Stimulated activated CD8-positive, alpha-beta memory T cell treated with anti-CD3 and anti-CD28 coated beads, Interleukin-7, amount 100 ng/mL, for 1 hour (primary cell): ENCODE data around the gene CARMIL1.
"Not testable (repeated sequence)": the region's sequence is repeated elsewhere in the genome, so short reads cannot be mapped to it uniquely, and the experiment has no call there.

Source experiments
- DNase-seq, 2 donors: peaks; one replicate each; pipeline ENCODE4 v3.0.0-alpha.2; 2020; ENCODE audit warnings: low read depth in 2 of 2

CARMIL1 gene

DNA sequence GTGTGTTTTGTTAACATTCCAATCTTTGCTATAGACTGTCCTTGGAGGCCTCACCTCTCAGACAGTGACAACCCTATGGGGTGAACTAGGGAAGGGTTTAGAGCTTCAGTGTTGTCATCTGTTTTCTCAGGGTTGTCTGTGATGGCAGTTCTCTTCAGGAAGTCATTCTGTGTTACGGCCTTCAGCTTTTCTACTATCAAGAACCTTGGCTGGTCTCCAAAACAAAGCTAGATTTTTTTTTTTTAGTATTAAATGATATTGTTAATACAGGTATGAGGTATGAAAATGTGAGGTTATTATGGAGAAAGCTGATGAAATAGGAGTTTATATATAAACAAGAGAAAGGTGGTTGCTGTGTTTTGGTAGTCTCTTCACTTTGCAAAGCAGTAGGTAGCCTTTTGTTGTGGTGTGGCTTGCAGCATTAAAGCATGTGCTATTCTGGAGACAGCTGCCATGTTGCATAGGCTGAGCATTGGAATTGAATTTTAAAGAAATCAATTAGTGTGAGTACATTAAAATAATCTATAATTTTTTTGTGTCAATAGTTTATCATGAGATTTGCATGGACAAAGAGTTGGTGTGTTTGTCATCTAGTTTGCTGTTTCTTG lies 162.6 kb downstream of the CARMIL1 start:
- DNase-seq, result no peak

DNA sequence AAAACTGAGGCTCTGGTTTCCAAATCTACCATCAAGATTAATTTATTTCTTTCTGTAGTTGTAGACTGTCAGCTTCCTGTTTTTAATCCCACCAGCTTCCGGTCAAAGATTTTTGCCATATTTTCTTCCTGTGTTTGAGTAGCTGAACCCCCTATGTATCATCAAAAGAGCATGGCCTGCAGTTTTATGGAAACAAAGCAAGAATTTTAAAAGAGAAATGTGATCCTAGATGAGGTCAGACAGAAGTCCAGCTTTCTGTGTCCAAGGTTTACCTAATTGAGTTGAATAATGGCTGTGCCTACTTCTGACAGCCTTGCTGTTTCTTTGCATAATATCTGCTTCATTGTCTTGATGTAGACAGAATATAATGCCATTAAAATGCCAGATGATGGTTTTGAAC lies 163.7 kb downstream of the CARMIL1 start:
- DNase-seq, result no peak

DNA sequence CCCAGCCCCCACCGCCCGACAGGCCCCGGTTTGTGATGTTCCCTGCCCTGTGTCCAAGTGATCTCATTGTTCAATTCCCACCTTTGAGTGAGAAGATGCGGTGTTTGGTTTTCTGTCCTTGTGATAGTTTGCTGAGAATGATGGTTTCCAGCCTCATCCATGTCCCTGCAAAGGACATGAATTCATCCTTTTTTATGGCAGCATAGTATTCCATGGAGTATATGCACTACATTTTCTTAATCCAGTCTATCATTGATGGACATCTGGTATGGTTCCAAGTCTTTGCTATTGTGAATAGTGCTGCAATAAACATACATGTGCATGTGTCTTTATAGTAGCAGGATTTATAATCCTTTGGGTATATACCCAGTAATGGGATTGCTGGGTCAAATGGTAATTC lies 165.3 kb downstream of the CARMIL1 start:
- DNase-seq, result not testable (repeated sequence)

DNA sequence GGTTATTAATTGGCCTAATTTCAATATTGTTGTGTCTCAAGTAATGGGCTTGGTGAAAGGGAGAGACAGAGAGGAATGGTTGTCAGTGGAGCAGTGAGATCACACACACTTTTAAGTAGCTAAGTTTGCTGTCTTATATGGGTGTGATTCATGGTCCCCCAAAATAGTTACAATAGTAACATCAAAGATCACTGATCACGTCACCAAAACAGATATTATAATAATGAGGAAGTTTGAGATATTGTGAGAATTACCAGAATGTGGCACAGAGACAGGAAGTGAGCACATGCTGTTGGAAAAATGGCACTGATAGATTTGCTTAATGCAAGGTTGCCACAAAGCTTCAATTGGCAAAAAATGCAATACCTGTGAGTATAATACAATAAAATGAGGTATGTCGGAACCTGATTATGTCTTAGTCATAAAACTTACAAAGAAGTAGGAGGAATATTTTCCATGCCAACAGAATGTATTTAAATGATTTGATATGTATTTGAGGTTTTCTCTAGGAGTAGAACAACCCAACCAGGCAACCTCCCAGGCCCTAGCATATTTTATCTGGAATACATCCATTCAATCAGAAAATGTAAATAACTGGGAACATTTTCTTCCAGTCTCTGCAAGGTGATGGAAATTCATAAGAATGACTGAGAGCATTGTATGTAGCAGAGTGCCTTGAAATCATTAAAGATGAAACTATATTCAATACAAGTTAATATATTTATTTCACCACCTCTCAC lies 167.8 kb downstream of the CARMIL1 start:
- no peak for DNase-seq

DNA sequence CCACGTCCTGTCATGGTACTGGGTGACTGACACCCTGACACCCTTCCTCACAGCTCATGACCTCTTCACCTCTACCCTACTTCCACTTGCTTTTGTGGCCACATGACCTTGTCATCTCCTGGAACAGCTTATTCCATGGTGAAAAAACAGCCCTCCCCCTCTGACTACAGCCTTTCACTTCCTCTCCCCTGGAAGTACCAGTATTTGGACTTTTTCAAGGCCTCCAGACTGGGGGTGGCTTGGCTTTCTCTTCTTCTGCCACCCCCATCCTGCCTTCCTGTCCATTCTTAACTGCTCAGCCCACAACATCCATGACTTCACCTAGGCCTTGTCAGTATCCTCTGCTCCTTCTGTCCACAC lies 168.4 kb downstream of the CARMIL1 start:
- no peak for DNase-seq

DNA sequence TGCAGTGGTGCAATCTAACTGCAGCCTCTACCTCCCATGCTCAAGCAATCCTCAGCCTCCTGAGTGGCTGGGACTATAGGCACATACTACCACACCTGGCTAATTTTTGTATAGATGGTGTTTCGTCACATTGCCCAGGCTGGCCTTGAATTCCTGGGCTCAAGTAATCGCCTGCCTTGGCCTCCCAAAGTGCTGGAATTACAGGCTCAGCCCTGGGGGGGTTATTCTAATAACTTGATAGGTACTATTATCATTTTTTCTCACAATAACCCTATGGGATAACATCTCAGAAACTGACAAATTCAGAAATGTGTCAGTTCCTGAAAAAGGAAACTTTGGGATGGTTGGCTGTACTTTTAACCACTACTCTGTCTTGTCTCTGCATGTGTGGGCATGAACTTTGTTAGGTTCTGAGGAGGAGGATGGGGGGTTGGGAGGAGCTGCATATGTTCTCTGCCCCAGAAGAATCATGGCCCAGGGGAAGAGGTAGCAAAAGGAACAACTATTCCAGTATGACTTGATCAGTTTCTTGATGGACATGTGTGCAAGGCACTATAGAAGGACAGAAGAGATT lies 169.9 kb downstream of the CARMIL1 start:
- DNase-seq, result no peak

DNA sequence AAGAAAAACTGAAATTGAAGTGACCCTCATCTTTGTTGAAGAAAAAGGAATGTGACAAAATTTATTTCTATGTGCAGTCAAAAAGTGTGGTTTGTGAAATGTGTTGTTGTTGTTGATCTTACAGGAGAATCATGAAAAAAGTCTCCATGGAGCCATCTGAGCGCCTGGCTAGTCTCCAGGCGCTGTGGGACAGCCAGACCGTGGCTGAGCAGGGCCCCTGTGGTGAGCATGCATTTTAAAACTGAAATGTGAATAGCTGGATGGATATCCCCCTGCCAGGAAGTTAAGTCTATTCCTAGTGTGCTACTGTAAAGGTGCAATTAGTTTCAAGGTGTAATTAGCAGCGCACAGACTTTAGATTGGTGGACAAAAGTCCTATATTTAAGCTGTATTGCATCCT lies 170.6 kb downstream of the CARMIL1 start:
- no peak for DNase-seq

DNA sequence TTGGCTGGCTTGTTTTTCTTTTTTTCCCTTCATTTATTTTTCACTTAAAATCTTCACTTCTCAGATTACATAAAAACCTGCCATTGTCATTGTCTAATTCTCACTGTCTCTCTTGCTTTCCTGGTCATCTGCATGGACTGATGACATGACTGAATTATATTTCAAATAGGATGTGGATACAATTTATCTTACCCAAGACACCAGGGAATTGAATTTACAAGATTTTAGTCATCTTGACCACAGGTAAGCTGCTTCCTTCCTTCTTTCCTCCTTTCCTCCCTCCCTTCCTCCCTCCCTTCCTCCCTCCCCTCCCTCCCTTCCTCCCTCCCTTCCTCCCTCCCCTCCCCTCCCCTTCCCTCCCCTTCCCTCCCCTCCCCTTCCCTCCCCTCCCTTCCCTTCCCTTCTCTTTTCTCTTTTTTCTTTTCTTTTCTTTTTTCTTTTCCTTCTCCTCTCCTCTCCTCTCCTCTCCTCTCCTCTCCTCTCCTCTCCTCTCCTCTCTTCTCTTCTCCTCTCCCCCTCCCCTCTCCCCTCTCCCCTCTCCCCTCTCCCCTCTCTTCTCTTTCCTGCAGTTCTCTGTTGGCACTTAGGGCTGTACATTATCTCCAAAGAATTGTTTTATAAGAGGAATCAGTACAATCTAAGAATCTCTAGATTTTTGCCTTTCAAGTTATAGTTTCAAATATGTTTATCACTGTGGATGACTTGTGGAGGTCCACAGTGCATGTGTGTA lies 171.5 kb downstream of the CARMIL1 start:
- DNase-seq, result no peak

DNA sequence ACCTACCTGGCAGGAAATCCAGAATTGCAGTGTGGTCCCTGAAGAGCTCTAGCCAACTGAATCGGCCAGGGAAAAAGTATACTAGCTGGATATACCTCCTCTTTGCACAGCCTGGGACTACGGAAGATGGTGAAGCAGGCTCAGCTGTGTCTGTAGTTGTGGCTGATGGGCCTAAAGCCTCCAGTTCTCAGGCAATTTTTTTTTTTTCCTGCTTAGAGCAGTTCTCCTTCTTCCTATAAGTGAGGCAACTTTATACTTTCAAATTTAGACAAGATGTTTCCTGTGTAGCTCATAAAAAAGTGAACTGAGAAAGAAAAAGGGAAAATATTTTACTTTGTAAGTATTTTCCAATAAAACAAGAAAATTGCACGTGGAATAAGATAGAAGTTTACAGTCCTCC lies 172.9 kb downstream of the CARMIL1 start:
- no peak for DNase-seq

DNA sequence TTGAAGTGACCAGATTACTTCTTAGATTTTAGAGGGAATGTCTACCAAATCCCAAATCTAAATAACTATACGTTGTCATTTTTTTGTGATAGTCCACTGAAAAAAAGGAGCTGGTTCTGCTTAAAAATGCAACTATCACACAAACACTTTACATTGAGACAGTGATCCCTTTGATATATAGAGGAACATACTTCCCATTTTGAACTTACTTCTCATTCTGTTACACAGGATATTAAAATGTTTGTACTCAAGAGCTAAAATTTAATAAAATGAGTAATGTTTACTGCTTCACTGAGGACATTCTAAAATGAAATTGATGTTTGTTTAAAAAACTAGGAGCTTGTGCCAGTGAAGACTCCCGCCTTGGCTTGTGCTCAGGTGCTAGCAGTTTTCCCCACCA lies 174.1 kb downstream of the CARMIL1 start:
- DNase-seq, result no peak

DNA sequence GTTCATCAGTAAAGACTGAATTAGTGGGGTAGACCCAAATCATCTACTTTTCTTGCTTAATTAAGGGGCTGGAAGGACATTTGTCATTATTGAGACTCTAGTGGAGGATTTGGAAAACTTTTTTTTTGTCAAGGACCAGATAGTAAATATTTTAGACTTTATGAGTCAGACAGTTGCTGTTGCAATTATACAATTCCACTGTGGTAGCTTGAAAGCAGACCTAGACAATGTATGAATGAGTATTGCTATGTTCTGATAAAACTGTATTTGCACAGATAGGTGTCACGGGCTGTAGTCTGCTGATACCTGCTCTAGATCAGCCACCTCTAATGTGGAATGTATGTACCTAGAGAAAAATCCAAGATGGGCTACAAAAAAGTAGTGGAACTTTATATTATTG lies 175.0 kb downstream of the CARMIL1 start:
- DNase-seq, result no peak

DNA sequence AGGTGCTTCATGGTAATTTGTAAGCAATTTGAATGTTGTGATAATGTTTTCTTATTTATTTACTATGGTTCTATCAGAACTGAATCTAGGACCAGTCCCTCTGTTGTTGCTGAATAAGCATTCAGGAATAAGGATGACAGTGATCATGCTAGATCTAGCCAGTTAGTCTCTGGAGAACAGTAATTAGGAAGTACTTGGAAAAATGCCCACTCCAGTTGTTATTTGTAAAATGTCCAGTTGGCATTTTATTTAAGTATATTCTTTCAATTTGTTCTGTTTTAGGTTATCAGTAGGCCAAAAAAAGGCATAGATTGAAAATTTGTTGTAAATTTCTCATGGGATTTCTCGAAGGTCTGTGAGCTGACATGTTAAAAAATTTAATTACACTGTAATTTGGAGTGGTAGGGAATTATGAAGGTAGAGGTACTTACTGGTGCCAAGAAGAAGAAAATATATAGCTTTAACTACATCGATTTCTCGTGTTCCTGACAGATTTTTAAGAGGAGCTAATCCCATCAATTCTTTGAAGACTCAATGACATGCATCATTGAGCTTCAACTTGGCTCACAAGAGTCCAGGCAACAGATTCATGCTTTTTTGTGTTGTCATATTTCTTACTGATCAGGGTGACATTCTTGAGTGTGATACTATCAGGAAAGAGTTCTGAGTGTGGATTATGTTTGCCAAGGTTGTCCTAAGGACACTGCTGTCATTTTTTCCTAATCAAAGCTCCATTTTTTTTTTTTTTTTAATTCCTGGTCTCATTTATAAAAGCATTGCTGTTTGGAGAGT lies 177.3 kb downstream of the CARMIL1 start:
- no peak for DNase-seq

DNA sequence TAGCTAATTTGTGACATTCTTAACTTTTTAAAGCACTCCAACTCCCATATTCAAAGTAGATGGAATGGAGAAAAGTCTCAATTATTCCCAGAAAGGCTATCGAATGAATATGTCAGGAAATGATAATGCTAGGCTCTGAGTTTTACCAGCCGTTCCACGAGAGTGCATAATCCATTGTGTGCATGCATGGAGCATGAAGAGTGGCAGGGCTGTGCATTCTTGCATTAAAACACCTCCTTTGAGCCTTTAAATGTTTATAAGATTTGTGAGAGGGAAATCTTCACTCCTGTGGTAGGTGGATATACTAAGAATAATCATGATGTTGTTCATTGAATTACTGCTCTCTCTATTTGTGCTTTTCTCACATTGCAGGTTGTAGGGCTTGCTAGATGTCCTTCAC lies 178.3 kb downstream of the CARMIL1 start:
- DNase-seq, result no peak

DNA sequence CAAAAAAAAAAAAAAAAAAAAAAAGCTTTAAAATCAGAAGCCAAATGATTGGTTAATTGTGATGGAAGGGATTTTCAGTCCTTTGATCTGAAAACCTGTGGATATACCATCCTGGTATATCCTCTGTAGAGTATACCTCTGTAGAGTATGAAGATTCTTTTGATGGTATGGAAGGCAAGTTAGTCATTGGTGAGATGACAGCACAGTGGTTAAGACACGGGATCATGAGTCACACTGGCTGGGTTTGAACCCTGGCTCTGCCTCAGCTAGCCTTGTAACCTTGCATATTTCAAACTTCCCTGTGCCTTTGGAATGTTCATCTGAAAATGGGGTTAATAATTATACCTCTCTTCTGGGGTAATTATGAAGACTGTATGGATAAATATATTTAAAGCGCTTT lies 179.3 kb downstream of the CARMIL1 start:
- no peak for DNase-seq

DNA sequence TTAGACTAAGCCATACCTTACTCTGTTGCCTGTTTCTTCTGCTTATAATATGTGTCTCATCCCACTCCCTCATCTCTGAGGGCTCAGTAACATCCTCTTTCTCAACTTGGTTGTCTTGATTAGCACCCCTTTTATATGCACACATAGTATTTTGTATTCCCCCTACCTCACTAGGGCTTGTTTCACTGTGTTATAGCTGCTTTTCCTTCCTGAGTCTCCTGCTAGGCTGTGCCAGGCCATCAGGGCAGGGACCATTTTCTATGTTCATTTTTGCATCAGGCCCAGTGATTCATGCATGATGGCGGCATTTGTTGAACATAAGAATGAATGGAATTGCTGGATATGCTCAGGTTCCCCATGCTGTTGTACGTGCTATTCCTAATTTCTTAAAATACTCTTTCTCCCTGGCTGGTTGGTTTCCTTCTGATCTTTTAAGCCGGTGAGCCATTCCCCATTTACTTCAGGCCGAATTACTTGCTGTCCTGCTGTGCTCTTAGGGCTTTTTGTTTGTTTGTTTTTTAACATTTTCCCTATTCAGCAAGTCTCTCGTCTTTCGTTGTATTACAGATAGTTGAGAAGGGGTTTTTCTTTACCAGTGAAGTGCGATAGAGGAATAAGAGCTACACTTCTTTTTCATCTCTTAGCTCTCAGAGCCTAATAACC lies 183.2 kb downstream of the CARMIL1 start:
- no peak for DNase-seq

DNA sequence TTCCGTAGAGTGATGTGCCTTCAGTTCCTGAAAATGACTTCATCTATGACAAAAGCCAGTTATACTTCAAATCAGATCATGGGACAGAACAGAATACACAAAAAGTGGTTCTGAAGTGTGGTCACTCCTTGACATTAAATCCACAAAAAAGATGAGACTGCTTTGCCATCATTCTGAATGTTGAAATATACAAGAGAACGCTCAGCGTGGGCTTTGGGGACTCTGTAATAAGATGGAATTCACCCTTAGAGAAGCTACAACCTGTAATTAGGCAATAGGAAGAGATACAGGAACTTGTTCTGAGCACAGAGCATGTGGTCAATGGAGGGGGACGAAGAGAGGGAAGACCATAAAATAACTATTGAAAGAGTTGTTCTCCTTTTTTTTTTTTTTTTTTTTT lies 184.3 kb downstream of the CARMIL1 start:
- no peak for DNase-seq

DNA sequence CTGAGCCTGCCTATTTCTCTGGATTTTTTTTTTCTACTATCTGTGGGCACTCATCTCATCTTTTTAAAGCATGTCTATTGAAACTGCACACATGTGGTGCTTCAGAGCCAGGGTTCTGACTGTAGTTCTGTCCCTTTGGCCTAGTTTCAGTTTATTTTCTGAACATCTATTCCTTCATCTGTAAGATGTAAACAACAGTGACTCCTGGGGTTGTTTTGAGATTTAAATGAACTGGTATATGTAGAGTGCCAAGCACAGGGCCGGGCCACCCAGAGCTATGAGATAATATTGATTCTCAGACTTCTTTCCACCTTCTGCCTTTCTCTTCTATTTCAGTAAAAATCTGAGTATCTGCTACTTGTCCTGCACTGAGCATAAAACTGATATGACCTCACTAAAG lies 185.1 kb downstream of the CARMIL1 start:
- DNase-seq, result no peak

DNA sequence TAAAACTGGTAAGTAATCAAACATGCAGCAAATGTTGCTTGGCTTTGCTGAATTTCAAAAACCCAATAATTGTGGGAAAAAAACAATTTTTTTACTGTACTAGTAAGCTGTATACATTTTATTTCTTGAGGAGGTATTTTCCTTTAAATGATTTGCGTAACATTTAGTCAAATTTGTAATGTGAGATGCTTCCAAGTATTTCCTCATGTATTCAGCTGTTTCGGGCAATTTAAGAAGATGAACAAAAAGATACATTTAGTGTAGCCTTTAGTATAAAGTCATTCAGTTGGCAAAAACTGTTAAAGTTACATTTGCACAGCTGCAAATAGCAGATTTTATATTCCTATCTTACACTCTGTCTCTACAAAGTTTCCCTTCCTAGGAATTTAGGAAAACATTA lies 186.8 kb downstream of the CARMIL1 start:
- DNase-seq, result no peak

DNA sequence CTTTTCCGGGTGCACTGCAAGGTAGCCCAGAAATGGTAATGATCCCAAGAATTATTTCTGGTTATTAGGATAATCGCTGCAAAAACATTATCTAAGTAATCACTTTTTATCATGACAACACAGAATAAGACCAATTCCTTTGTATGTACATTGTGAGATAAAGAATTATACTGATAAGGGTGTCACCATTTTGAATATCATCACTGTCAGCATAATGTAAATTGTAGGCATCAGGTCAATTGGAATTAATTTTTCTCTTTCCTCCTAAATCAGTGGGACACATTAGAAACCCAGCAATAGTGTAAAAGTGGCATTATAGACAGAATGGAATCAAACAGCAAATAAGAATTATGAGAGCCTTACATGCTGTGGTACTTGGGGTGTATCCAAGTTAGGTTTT lies 189.7 kb downstream of the CARMIL1 start:
- DNase-seq, result no peak

DNA sequence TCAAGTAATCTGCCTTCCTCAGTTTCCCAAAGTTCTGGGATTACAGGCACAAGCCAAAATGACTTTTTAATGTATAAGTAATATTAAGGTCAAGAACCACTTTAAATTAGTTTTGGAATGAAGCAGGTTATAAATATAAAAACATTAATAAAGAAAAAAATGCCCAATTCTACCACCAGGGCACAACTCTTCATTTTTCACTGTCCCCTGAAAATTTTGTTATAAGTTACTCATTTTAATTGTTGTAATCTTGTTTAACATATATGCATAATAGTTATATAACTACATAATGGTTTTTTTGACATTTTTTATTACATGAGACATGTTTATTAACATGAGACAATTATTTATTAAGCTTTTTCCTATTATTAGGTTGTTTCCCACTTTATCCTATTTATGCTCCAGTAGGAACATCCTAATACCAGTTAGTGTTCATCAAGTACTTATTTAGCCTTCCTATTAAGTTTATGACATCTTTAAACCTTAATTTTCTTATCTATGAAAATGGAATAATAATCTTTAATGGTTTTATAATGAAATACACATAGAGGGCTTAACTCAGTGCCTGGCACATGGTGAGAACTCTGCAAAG lies 190.7 kb downstream of the CARMIL1 start:
- no peak for DNase-seq

DNA sequence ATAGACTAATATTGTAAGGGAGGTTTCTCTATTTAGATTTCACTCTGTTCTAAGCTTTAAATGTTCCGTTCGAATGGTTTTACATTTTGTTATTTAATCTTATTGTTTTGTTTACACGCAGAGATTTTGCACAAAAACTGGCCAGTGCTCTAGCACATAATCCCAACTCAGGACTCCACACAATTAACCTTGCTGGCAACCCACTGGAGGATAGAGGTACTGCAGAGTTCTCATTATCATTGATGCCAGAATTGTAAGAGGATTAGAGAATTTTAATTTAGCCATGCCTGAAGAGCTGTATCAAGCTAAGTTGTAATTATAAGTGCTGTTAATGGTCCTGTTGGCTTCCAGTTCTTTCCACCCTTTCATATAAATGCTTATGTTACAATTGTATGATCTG lies 193.1 kb downstream of the CARMIL1 start:
- DNase-seq, result no peak
